NCI-H460 (cell line): ENCODE data around the gene EME2. TPM values are rescaled to one million over a fixed set of nuclear protein-coding genes. Genes with fewer than 3 reads are reported as not detected.
A peak's percentile ranks its signal among the peaks of the same experiment; 100 is the strongest.

Experiments
- DNase-seq: peaks from one replicate; pipeline ENCODE4 v3.0.0-alpha.2; 2016; ENCODE audit warnings: low read depth; ENCODE audit errors: extremely low read depth
- small RNA-seq, 2 experiments: library from RNA; depleted of rRNA; stranded (forward); fragments of <200 nt; gene quantifications; one replicate each; pipeline ENCODE3, GENCODE V24; 2014
- total RNA-seq: library from RNA; depleted of rRNA; stranded (reverse); fragments of >200 nt; shearing (Covaris generic); gene quantifications from 2 replicates; pipeline ENCODE4 v1.2.3, GENCODE V29; 2014; rRNA removed

The EME2 gene
- total RNA-seq, 1 experiment from 2014 or later, result 6.9 TPM

GRCh38 chr16:1816396-1817275 lies 44.0 kb downstream of the EME2 start:
- no peak for DNase-seq

- DNase-seq, result no peak
These were observed 44.6 kb downstream of the EME2 start for GRCh38 chr16:1817276-1817589.

GRCh38 chr16:1817716-1818115 lies 45.1 kb downstream of the EME2 start:
- DNase-seq, result no peak

GRCh38 chr16:1818204-1818872 lies 45.7 kb downstream of the EME2 start:
- DNase-seq, result no peak

GRCh38 chr16:1818873-1819525 lies 46.4 kb downstream of the EME2 start:
- no peak for DNase-seq

- DNase-seq, result no peak
These were observed 47.0 kb downstream of the EME2 start for GRCh38 chr16:1819611-1820010.

- DNase-seq, result no peak
These were observed 47.7 kb downstream of the EME2 start for GRCh38 chr16:1820096-1820945.

GRCh38 chr16:1820946-1821290 lies 48.3 kb downstream of the EME2 start:
- no peak for DNase-seq

- no peak for DNase-seq
These were observed 49.4 kb downstream of the EME2 start for GRCh38 chr16:1821861-1822611.

GRCh38 chr16:1822801-1823200 lies 50.2 kb downstream of the EME2 start:
- no peak for DNase-seq

- peak; percentile 58 for DNase-seq
These were observed 51.2 kb downstream of the EME2 start for GRCh38 chr16:1823821-1824220.

GRCh38 chr16:1825381-1825863 lies 52.8 kb downstream of the EME2 start:
- DNase-seq, result no peak

Small RNA genes within 50 kb of the gene (small RNA-seq; reads per million reads assigned to genes)
- gene MIR3177, result 0 to 0.06 reads per million in 2 experiments

Other genes with a start within 250 kb of the EME2 start
- gene TMEM204, start 239.1 kb upstream of the EME2 start, total RNA-seq, result not detected in 2 replicates
- 8.5 and 14.4 TPM in 2 replicates for gene IFT140, start 160.7 kb upstream of the EME2 start, total RNA-seq
- 8.3 and 9.1 TPM in 2 replicates for gene CRAMP1, start 160.4 kb upstream of the EME2 start, total RNA-seq
- 41.6 and 44.8 TPM in 2 replicates for gene JPT2, start 94.5 kb upstream of the EME2 start, total RNA-seq
- gene MAPK8IP3, start 66.6 kb upstream of the EME2 start, total RNA-seq, result 18.1 and 23.0 TPM in 2 replicates
- 42.0 and 53.3 TPM in 2 replicates for gene NME3, start 1.3 kb upstream of the EME2 start, total RNA-seq
- gene MRPS34, start 324 bp downstream of the EME2 start, total RNA-seq, result 91.2 and 104 TPM in 2 replicates
- 19.7 and 21.0 TPM in 2 replicates for gene SPSB3, start 9.8 kb downstream of the EME2 start, total RNA-seq
- 50.2 and 59.3 TPM in 2 replicates for gene NUBP2, start 10.2 kb downstream of the EME2 start, total RNA-seq
- not detected in 2 replicates for gene IGFALS, start 20.9 kb downstream of the EME2 start, total RNA-seq
- 63.2 and 73.9 TPM in 2 replicates for gene HAGH, start 54.0 kb downstream of the EME2 start, total RNA-seq
- 29.2 and 33.0 TPM in 2 replicates for gene FAHD1, start 54.4 kb downstream of the EME2 start, total RNA-seq
- 0.97 and 2.5 TPM in 2 replicates for gene MEIOB, start 99.4 kb downstream of the EME2 start, total RNA-seq
- gene HS3ST6, start 145.6 kb downstream of the EME2 start, total RNA-seq, result 0.97 and 1.2 TPM in 2 replicates
- 5.8 and 7.4 TPM in 2 replicates for gene MSRB1, start 170.4 kb downstream of the EME2 start, total RNA-seq
- not detected in 2 replicates for gene RPL3L, start 181.9 kb downstream of the EME2 start, total RNA-seq
- 206 and 240 TPM in 2 replicates for gene NDUFB10, start 186.7 kb downstream of the EME2 start, total RNA-seq
- gene RPS2, start 192.0 kb downstream of the EME2 start, total RNA-seq, result 5,880 and 6,554 TPM in 2 replicates
- gene RNF151, start 194.0 kb downstream of the EME2 start, total RNA-seq, result not detected in 2 replicates
- 32.0 and 34.1 TPM in 2 replicates for gene TBL3, start 199.2 kb downstream of the EME2 start, total RNA-seq
- gene NOXO1, start 208.7 kb downstream of the EME2 start, total RNA-seq, result 0.84 TPM in 1 of 2 replicates, not detected in the other
- gene GFER, start 211.4 kb downstream of the EME2 start, total RNA-seq, result 26.1 and 30.8 TPM in 2 replicates
- 4.0 and 4.5 TPM in 2 replicates for gene SYNGR3, start 217.2 kb downstream of the EME2 start, total RNA-seq
- 35.1 and 37.1 TPM in 2 replicates for gene ZNF598, start 237.0 kb downstream of the EME2 start, total RNA-seq
- 3.4 and 4.8 TPM in 2 replicates for gene NPW, start 247.0 kb downstream of the EME2 start, total RNA-seq